Measurements from ENCODE around the gene NHLRC4. TPM values are rescaled to one million over a fixed set of nuclear protein-coding genes. Genes with fewer than 3 reads are reported as not detected.

The NHLRC4 gene
- total and polyA plus RNA-seq, 2 of the 13 experiments (the other 11 are each of a cell fraction or from before 2014, with no cell fraction given) = 0.40 to 0.59 TPM

GRCh38 chr16:592518-593306, 25.9 kb downstream of the NHLRC4 start (continued):
- TF ChIP-seq, protein P1, sequence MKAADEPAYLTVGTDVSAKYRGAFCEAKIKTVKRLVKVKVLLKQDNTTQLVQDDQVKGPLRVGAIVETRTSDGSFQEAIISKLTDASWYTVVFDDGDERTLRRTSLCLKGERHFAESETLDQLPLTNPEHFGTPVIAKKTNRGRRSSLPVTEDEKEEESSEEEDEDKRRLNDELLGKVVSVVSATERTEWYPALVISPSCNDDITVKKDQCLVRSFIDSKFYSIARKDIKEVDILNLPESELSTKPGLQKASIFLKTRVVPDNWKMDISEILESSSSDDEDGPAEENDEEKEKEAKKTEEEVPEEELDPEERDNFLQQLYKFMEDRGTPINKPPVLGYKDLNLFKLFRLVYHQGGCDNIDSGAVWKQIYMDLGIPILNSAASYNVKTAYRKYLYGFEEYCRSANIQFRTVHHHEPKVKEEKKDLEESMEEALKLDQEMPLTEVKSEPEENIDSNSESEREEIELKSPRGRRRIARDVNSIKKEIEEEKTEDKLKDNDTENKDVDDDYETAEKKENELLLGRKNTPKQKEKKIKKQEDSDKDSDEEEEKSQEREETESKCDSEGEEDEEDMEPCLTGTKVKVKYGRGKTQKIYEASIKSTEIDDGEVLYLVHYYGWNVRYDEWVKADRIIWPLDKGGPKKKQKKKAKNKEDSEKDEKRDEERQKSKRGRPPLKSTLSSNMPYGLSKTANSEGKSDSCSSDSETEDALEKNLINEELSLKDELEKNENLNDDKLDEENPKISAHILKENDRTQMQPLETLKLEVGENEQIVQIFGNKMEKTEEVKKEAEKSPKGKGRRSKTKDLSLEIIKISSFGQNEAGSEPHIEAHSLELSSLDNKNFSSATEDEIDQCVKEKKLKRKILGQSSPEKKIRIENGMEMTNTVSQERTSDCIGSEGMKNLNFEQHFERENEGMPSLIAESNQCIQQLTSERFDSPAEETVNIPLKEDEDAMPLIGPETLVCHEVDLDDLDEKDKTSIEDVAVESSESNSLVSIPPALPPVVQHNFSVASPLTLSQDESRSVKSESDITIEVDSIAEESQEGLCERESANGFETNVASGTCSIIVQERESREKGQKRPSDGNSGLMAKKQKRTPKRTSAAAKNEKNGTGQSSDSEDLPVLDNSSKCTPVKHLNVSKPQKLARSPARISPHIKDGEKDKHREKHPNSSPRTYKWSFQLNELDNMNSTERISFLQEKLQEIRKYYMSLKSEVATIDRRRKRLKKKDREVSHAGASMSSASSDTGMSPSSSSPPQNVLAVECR (CRISPR knock-in tag; IDR thresholded peaks at IDR 0.05; ENCODE audit: borderline replicate concordance) = peak; percentile 38; the same call in 1 of the 2 replicates
- TF ChIP-seq ZNF33B (CRISPR knock-in tag; IDR thresholded peaks at IDR 0.05) (0 out of 2 replicates have a peak, but pooled peaks have one; percentile 52), ZNF224 (CRISPR knock-in tag; IDR thresholded peaks at IDR 0.05) (no peak), THAP11 (CRISPR knock-in tag; IDR thresholded peaks at IDR 0.05) (peak; percentile 66), ZNF83 (CRISPR knock-in tag; IDR thresholded peaks at IDR 0.05; ENCODE audit: borderline replicate concordance) (no peak), SALL1 (CRISPR knock-in tag; IDR thresholded peaks at IDR 0.05) (peak; percentile 57), ATF3 (CRISPR knock-in tag; IDR thresholded peaks at IDR 0.05) (no peak), NR2C2 (CRISPR knock-in tag; IDR thresholded peaks at IDR 0.05; ENCODE audit: borderline replicate concordance) (0 out of 2 replicates have a peak, but pooled peaks have one; percentile 17), TEAD3 (CRISPR knock-in tag; optimal IDR thresholded peaks at IDR 0.05; ENCODE audit: borderline replicate concordance) (peak; percentile 10), ZBTB33 (CRISPR knock-in tag; IDR thresholded peaks at IDR 0.05) (peak; percentile 58), CEBPB (IDR thresholded peaks at IDR 0.05; ENCODE audit: borderline replicate concordance, low read depth, low read length) (peak; percentile 96)
- TF ChIP-seq, protein P2, sequence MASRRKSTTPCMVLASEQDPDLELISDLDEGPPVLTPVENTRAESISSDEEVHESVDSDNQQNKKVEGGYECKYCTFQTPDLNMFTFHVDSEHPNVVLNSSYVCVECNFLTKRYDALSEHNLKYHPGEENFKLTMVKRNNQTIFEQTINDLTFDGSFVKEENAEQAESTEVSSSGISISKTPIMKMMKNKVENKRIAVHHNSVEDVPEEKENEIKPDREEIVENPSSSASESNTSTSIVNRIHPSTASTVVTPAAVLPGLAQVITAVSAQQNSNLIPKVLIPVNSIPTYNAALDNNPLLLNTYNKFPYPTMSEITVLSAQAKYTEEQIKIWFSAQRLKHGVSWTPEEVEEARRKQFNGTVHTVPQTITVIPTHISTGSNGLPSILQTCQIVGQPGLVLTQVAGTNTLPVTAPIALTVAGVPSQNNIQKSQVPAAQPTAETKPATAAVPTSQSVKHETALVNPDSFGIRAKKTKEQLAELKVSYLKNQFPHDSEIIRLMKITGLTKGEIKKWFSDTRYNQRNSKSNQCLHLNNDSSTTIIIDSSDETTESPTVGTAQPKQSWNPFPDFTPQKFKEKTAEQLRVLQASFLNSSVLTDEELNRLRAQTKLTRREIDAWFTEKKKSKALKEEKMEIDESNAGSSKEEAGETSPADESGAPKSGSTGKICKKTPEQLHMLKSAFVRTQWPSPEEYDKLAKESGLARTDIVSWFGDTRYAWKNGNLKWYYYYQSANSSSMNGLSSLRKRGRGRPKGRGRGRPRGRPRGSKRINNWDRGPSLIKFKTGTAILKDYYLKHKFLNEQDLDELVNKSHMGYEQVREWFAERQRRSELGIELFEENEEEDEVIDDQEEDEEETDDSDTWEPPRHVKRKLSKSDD (CRISPR knock-in tag; IDR thresholded peaks at IDR 0.05; ENCODE audit: low read depth) = 0 out of 2 replicates have a peak, but pooled peaks have one; percentile 38
- TF ChIP-seq, protein P3, sequence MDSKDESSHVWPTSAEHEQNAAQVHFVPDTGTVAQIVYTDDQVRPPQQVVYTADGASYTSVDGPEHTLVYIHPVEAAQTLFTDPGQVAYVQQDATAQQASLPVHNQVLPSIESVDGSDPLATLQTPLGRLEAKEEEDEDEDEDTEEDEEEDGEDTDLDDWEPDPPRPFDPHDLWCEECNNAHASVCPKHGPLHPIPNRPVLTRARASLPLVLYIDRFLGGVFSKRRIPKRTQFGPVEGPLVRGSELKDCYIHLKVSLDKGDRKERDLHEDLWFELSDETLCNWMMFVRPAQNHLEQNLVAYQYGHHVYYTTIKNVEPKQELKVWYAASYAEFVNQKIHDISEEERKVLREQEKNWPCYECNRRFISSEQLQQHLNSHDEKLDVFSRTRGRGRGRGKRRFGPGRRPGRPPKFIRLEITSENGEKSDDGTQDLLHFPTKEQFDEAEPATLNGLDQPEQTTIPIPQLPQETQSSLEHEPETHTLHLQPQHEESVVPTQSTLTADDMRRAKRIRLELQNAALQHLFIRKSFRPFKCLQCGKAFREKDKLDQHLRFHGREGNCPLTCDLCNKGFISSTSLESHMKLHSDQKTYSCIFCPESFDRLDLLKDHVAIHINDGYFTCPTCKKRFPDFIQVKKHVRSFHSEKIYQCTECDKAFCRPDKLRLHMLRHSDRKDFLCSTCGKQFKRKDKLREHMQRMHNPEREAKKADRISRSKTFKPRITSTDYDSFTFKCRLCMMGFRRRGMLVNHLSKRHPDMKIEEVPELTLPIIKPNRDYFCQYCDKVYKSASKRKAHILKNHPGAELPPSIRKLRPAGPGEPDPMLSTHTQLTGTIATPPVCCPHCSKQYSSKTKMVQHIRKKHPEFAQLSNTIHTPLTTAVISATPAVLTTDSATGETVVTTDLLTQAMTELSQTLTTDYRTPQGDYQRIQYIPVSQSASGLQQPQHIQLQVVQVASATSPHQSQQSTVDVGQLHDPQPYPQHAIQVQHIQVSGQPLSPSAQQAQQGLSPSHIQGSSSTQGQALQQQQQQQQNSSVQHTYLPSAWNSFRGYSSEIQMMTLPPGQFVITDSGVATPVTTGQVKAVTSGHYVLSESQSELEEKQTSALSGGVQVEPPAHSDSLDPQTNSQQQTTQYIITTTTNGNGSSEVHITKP (CRISPR knock-in tag; IDR thresholded peaks at IDR 0.05; ENCODE audit: low read depth) = no peak
